ENCODE data around the gene GUCY1A1. TPM values are rescaled to one million over a fixed set of nuclear protein-coding genes. Genes with fewer than 3 reads are reported as not detected.

Gene GUCY1A1
- total RNA-seq, 1 donor from 2014 or later = 2.5 TPM

Other genes with a start within 250 kb of the GUCY1A1 start
- 0.96 TPM for gene GUCY1B1, start 92.2 kb downstream of the GUCY1A1 start, total RNA-seq
- not detected for gene ASIC5, start 199.4 kb downstream of the GUCY1A1 start, total RNA-seq
- 0.40 TPM for gene TDO2, start 236.8 kb downstream of the GUCY1A1 start, total RNA-seq